Prostate gland (tissue), 2 donors: Measurements from ENCODE around the gene NOXA1.

Source experiments
- CTCF ChIP-seq, 4 experiments: fragments of 200-600 bp in 2 of 4; fragments of 450-650 bp in 2 of 4; sonication (generic) in 2 of 4; IDR thresholded peaks; 1 replicate in 3 of 4; 2 replicates in 1 of 4; pipeline ENCODE4 v1.5.1; 2016 to 2019; ENCODE audit warnings: antibody characterized with exemption in 4 of 4, mild to moderate bottlenecking in 2 of 4, moderate library complexity in 2 of 4
- POLR2A ChIP-seq: fragments of 450-650 bp; IDR thresholded peaks from one replicate; pipeline ENCODE4 v1.6.1; 2016; ENCODE audit warnings: antibody characterized with exemption, mild to moderate bottlenecking

GRCh38 chr9:137446851-137447471 is 23.8 kb downstream of the NOXA1 start:
- no peak for TF ChIP-seq CTCF (IDR thresholded peaks at IDR 0.05)
- TF ChIP-seq POLR2A, result no peak
